ENCODE results near the gene RUNX2. TPM values are rescaled to one million over a fixed set of nuclear protein-coding genes. Genes with fewer than 3 reads are reported as not detected.

Gene RUNX2
- total and polyA plus RNA-seq, 2 experiments from 2014 or later, result 1.0 to 2.1 TPM

- H3K27me3 ChIP-seq, result no peaks in the 10 kb centered on the region
- no peak overlapping the region for H2AFZ ChIP-seq
- H3K4me2 ChIP-seq, result no peak overlapping the region
- no peaks in the 10 kb centered on the region for H4K20me1 ChIP-seq (ENCODE audit: insufficient read depth, poor library complexity, severe bottlenecking)
- H3K79me2 ChIP-seq, result no peaks in the 10 kb centered on the region
- H3K9me3 ChIP-seq (ENCODE audit: low read depth), result no peaks in the 10 kb centered on the region
- DNase-seq (ENCODE audit: low spot score), result no peak
- no peaks in the 10 kb centered on the region for H3K36me3 ChIP-seq (replicated peaks; ENCODE audit: insufficient read depth, low read depth)
- TF ChIP-seq CTCF (IDR thresholded peaks at IDR 0.05; ENCODE audit: poor library complexity) (no peak), EZH2 (IDR thresholded peaks at IDR 0.05; ENCODE audit: borderline replicate concordance) (no peak), EZH2phosphoT487 (IDR thresholded peaks at IDR 0.05; ENCODE audit: low read depth, severe bottlenecking, unreplicated experiment) (no peak)
- H3K4me1 ChIP-seq (ENCODE audit: insufficient read depth), result no peaks in the 10 kb centered on the region
- no peaks in the 10 kb centered on the region for H3K9me2 ChIP-seq (replicated peaks; ENCODE audit: insufficient read depth)
- H3K27ac ChIP-seq, result no peak overlapping the region
- no peak overlapping the region for H3K4me3 ChIP-seq
Measured at GRCh38 chr6:45684476-45684875, 356.3 kb downstream of the RUNX2 start.

- no peak overlapping the region for H3K27ac ChIP-seq
- no peaks in the 10 kb centered on the region for H3K4me1 ChIP-seq (ENCODE audit: insufficient read depth)
- no peaks in the 10 kb centered on the region for H3K9me2 ChIP-seq (replicated peaks; ENCODE audit: insufficient read depth)
- no peaks in the 10 kb centered on the region for H3K27me3 ChIP-seq
- no peaks in the 10 kb centered on the region for H3K79me2 ChIP-seq
- H3K4me3 ChIP-seq, result no peak overlapping the region
- no peak for DNase-seq (ENCODE audit: low spot score)
- TF ChIP-seq CTCF (IDR thresholded peaks at IDR 0.05; ENCODE audit: poor library complexity) (no peak), EZH2 (IDR thresholded peaks at IDR 0.05; ENCODE audit: borderline replicate concordance) (no peak), EZH2phosphoT487 (IDR thresholded peaks at IDR 0.05; ENCODE audit: low read depth, severe bottlenecking, unreplicated experiment) (no peak)
- H3K9me3 ChIP-seq (ENCODE audit: low read depth), result no peaks in the 10 kb centered on the region
- H3K4me2 ChIP-seq, result no peak overlapping the region
- no peak overlapping the region for H2AFZ ChIP-seq
- no peaks in the 10 kb centered on the region for H4K20me1 ChIP-seq (ENCODE audit: insufficient read depth, poor library complexity, severe bottlenecking)
- H3K36me3 ChIP-seq (replicated peaks; ENCODE audit: insufficient read depth, low read depth), result no peaks in the 10 kb centered on the region
Measured at GRCh38 chr6:45685076-45685475, 356.9 kb downstream of the RUNX2 start.

GRCh38 chr6:45686841-45687569, 358.9 kb downstream of the RUNX2 start:
- no peaks in the 10 kb centered on the region for H3K36me3 ChIP-seq (replicated peaks; ENCODE audit: insufficient read depth, low read depth)
- H3K4me3 ChIP-seq, result no peak overlapping the region
- 87% methylated on average over 8 of the region's 8 CpGs for WGBS (ENCODE audit: low lambda C conversion rate, missing lambda C conversion rate)
- H2AFZ ChIP-seq, result no peak overlapping the region
- H3K9me2 ChIP-seq (replicated peaks; ENCODE audit: insufficient read depth), result no peaks in the 10 kb centered on the region
- no peaks in the 10 kb centered on the region for H3K27me3 ChIP-seq
- no peak for DNase-seq (ENCODE audit: low spot score)
- no peak for TF ChIP-seq CTCF (IDR thresholded peaks at IDR 0.05; ENCODE audit: poor library complexity)
- no peak for TF ChIP-seq EZH2phosphoT487 (IDR thresholded peaks at IDR 0.05; ENCODE audit: low read depth, severe bottlenecking, unreplicated experiment)
- TF ChIP-seq EZH2 (IDR thresholded peaks at IDR 0.05; ENCODE audit: borderline replicate concordance), result no peak
- no peaks in the 10 kb centered on the region for H3K9me3 ChIP-seq (ENCODE audit: low read depth)
- no peaks in the 10 kb centered on the region for H4K20me1 ChIP-seq (ENCODE audit: insufficient read depth, poor library complexity, severe bottlenecking)
- no peaks in the 10 kb centered on the region for H3K79me2 ChIP-seq
- H3K27ac ChIP-seq, result no peak overlapping the region
- H3K4me1 ChIP-seq (ENCODE audit: insufficient read depth), result no peaks in the 10 kb centered on the region
- H3K4me2 ChIP-seq, result no peak overlapping the region

All from hepatocyte (in vitro differentiated cells).